Fibroblast of lung (primary cell): ENCODE results near the gene GABPA. TPM values are rescaled to one million over a fixed set of nuclear protein-coding genes. Genes with fewer than 3 reads are reported as not detected.

Source experiments
- DNase-seq, 2 donors: peaks; one replicate each; pipeline versions ENCODE4 v3.0.0 to v3.0.0-alpha.2; 2010; ENCODE audit warnings: low read depth in 2 of 2
- H2AFZ ChIP-seq: 2 replicates; pipeline ENCODE4 v1.5.1; 2012; ENCODE audit warnings: low read length, control low read depth, inconsistent platforms
- H3K27ac ChIP-seq: 2 replicates; pipeline ENCODE4 v1.5.1; 2011; ENCODE audit warnings: low read length, control low read depth; ENCODE audit not compliant: insufficient read depth
- H3K27me3 ChIP-seq: 2 replicates; pipeline ENCODE4 v1.5.1; 2011; ENCODE audit warnings: mild to moderate bottlenecking, low read length; ENCODE audit not compliant: control insufficient read depth, insufficient read depth
- H3K36me3 ChIP-seq: 2 replicates; pipeline ENCODE4 v1.5.1; 2011; ENCODE audit warnings: low read length; ENCODE audit not compliant: control insufficient read depth, insufficient read depth
- H3K4me1 ChIP-seq: 2 replicates; pipeline ENCODE4 v1.5.1; 2011; ENCODE audit warnings: low read length; ENCODE audit not compliant: control insufficient read depth, insufficient read depth; ENCODE audit errors: extremely low read depth
- H3K4me2 ChIP-seq: 2 replicates; pipeline ENCODE4 v1.5.1; 2011; ENCODE audit warnings: low read length, control low read depth; ENCODE audit not compliant: insufficient read depth; ENCODE audit errors: extremely low read depth
- H3K4me3 ChIP-seq, 4 experiments: fragments of 200-600 bp in 1 of 4; sonication (generic) in 1 of 4; replicated peaks in 1 of 4; 2 replicates each; pipeline ENCODE4 v1.5.1; 2011 to 2016; ENCODE audit warnings: low read length in 4 of 4, low read depth in 3 of 4, mild to moderate bottlenecking in 3 of 4, control low read depth in 2 of 4, inconsistent platforms in 1 of 4, mixed read lengths in 1 of 4; ENCODE audit not compliant: insufficient read depth in 1 of 4; ENCODE audit errors: control extremely low read depth in 1 of 4
- H3K79me2 ChIP-seq: 2 replicates; pipeline ENCODE4 v1.5.1; 2012; ENCODE audit warnings: mild to moderate bottlenecking, low read length, inconsistent platforms; ENCODE audit not compliant: control insufficient read depth, insufficient read depth
- H3K9ac ChIP-seq: 2 replicates; pipeline ENCODE4 v1.5.1; 2011; ENCODE audit warnings: mild to moderate bottlenecking, low read length, control low read depth; ENCODE audit not compliant: insufficient read depth
- H3K9me3 ChIP-seq: 2 replicates; pipeline ENCODE4 v1.5.1; 2012; ENCODE audit warnings: low read depth, low read length; ENCODE audit not compliant: control insufficient read depth, insufficient read depth
- H4K20me1 ChIP-seq: 2 replicates; pipeline ENCODE4 v1.5.1; 2011; ENCODE audit warnings: low read length; ENCODE audit not compliant: control insufficient read depth, insufficient read depth; ENCODE audit errors: extremely low read depth
- EZH2 ChIP-seq: IDR thresholded peaks from 2 replicates; pipeline ENCODE4 v1.5.1; 2012; ENCODE audit warnings: low read length, control low read depth, mild to moderate bottlenecking; ENCODE audit errors: missing control alignments
- polyA plus RNA-seq, 2 donors: library from polyadenylated mRNA; depleted of rRNA in 1 of 2; stranded (reverse) in 1 of 2; unstranded in 1 of 2; fragments of >200 nt; gene quantifications; 2 replicates each; pipeline ENCODE4 v1.2.1, GENCODE V29; 2011 to 2012; ENCODE audit warnings: missing spikeins in 1 of 2
- total RNA-seq: library from RNA; depleted of rRNA; stranded (reverse); fragments of >200 nt; gene quantifications from 2 replicates; pipeline ENCODE4 v1.2.1, GENCODE V29; 2014
- TF ChIP-seq, protein P1 (sequence below), 2 donors: IDR thresholded peaks in 1 of 2; conservative IDR thresholded peaks in 1 of 2; 1 replicate in 1 of 2; 2 replicates in 1 of 2; pipeline ENCODE4 v1.5.1; 2011 to 2012; ENCODE audit warnings: low read length in 2 of 2, control low read depth in 1 of 2, inconsistent platforms in 1 of 2, low read depth in 1 of 2, mild to moderate bottlenecking in 1 of 2

Gene GABPA
- total and polyA plus RNA-seq, 2 donors (not counting 1 experiment from before 2014, with no cell fraction given) = 20.5 to 28.6 TPM

DNA sequence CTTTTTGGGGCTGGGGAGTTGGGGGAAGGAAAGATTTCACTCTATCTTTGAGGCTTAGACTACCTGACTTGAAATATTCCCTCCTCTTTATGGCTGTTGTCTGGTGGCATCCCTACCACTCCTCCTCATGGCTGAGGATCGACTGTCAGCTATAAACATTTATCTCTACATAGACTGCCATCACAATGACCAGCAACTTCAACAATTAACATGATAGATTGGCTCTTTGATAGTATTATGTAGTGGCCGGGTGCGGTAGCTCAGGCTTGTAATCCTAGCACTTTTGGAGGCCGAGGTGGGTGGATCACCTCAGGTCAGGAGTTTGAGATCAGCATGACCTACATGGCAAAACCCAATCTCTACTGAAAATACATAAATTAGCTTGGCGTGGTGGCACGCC is 72.4 kb downstream of the GABPA start:
- no peak for DNase-seq
- Histone ChIP-seq H3K4me2 (no peak overlapping the region), H2AFZ (no peak overlapping the region), H3K36me3 (no peaks in the 10 kb centered on the region), H3K9ac (no peak overlapping the region), H3K27ac (no peak overlapping the region), H3K4me3 (no peak overlapping the region), H4K20me1 (no peaks in the 10 kb centered on the region), H3K27me3 (no peaks in the 10 kb centered on the region), H3K79me2 (no peaks in the 10 kb centered on the region), H3K4me1 (no peaks in the 10 kb centered on the region), H3K9me3 (no peaks in the 10 kb centered on the region)
- no peak for TF ChIP-seq EZH2
- TF ChIP-seq, protein P1, sequence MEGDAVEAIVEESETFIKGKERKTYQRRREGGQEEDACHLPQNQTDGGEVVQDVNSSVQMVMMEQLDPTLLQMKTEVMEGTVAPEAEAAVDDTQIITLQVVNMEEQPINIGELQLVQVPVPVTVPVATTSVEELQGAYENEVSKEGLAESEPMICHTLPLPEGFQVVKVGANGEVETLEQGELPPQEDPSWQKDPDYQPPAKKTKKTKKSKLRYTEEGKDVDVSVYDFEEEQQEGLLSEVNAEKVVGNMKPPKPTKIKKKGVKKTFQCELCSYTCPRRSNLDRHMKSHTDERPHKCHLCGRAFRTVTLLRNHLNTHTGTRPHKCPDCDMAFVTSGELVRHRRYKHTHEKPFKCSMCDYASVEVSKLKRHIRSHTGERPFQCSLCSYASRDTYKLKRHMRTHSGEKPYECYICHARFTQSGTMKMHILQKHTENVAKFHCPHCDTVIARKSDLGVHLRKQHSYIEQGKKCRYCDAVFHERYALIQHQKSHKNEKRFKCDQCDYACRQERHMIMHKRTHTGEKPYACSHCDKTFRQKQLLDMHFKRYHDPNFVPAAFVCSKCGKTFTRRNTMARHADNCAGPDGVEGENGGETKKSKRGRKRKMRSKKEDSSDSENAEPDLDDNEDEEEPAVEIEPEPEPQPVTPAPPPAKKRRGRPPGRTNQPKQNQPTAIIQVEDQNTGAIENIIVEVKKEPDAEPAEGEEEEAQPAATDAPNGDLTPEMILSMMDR (conservative IDR thresholded peaks at IDR 0.05 in 1 of 2, IDR thresholded peaks at IDR 0.05 in 1 of 2; ENCODE audit: low read depth in 1 of 2, low read length in 2 of 2) = no peak

- H3K9me3 ChIP-seq = no peaks in the 10 kb centered on the region
- H2AFZ ChIP-seq = no peak overlapping the region
- H3K27me3 ChIP-seq = no peaks in the 10 kb centered on the region
- H3K36me3 ChIP-seq = no peaks in the 10 kb centered on the region
- no peaks in the 10 kb centered on the region for H3K79me2 ChIP-seq
- H3K4me3 ChIP-seq = no peak overlapping the region
- H3K4me1 ChIP-seq = no peaks in the 10 kb centered on the region
- H3K27ac ChIP-seq = no peak overlapping the region
- H3K4me2 ChIP-seq = no peak overlapping the region
- no peak overlapping the region for H3K9ac ChIP-seq
- peak in 1 of 2 donors; percentile 15 for DNase-seq
- H4K20me1 ChIP-seq = no peaks in the 10 kb centered on the region
- TF ChIP-seq, protein P1 (conservative IDR thresholded peaks at IDR 0.05 in 1 of 2, IDR thresholded peaks at IDR 0.05 in 1 of 2; ENCODE audit: low read depth in 1 of 2, low read length in 2 of 2) = no peak
- TF ChIP-seq EZH2 = no peak
Observed at GRCh38 chr21:25809013-25809412, 74.2 kb downstream of the GABPA start.

DNA sequence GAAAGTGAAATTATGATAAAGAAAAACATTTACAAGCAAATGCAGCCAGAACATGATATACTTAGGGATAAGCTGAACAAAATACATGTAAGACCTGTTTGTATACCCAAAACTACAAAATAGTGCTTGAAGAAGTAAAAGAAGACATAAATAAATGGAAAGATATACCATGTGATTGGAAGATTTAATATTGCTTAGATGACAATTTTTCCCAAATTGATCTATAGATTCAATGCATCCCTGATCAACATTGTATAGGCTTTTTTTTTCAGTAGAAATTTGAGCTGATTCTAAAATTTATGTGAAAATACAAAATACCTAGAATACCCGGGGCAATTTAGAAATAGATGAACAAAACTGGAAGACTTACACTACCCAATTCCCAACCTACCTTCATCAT is 76.4 kb downstream of the GABPA start:
- H3K4me1 ChIP-seq = no peaks in the 10 kb centered on the region
- TF ChIP-seq, protein P1 (conservative IDR thresholded peaks at IDR 0.05 in 1 of 2, IDR thresholded peaks at IDR 0.05 in 1 of 2; ENCODE audit: low read depth in 1 of 2, low read length in 2 of 2) = no peak
- TF ChIP-seq EZH2 = no peak

More for the DNA sequence above, 76.4 kb downstream of the GABPA start:
- Histone ChIP-seq H4K20me1 (no peaks in the 10 kb centered on the region), H3K79me2 (no peaks in the 10 kb centered on the region), H3K27me3 (no peaks in the 10 kb centered on the region), H3K9ac (no peak overlapping the region), H3K9me3 (no peaks in the 10 kb centered on the region), H3K4me3 (no peak overlapping the region), H3K27ac (no peak overlapping the region), H2AFZ (no peak overlapping the region), H3K36me3 (no peaks in the 10 kb centered on the region), H3K4me2 (no peak overlapping the region)
- DNase-seq = no peak
